CD1c-positive myeloid dendritic cell (primary cell): ENCODE data around the gene TMEM143.
A peak's percentile ranks its signal among the peaks of the same experiment; 100 is the strongest.

Source experiments
- DNase-seq: peaks from one replicate; pipeline ENCODE4 v3.0.0-alpha.2; 2016; ENCODE audit errors: extremely low spot score

TMEM143 gene

GRCh38 chr19:48359123-48359522 is 4.6 kb downstream of the TMEM143 start:
- no peak for DNase-seq

GRCh38 chr19:48355365-48355954 is 8.3 kb downstream of the TMEM143 start:
- DNase-seq, result no peak

GRCh38 chr19:48354332-48354992 is 9.3 kb downstream of the TMEM143 start:
- DNase-seq, result peak; percentile 8

- DNase-seq, result no peak
These were observed 10.1 kb downstream of the TMEM143 start for GRCh38 chr19:48353677-48354076.

- DNase-seq, result peak; percentile 79
These were observed 12.4 kb downstream of the TMEM143 start for GRCh38 chr19:48351341-48351752.

GRCh38 chr19:48350856-48351255 is 12.9 kb downstream of the TMEM143 start:
- DNase-seq, result no peak

GRCh38 chr19:48348737-48349136 is 15.0 kb downstream of the TMEM143 start:
- DNase-seq, result no peak

GRCh38 chr19:48348045-48348444 is 15.7 kb downstream of the TMEM143 start:
- no peak for DNase-seq

GRCh38 chr19:48346191-48346590 is 17.5 kb downstream of the TMEM143 start:
- no peak for DNase-seq

GRCh38 chr19:48344892-48345291 is 18.8 kb downstream of the TMEM143 start:
- no peak for DNase-seq

- no peak for DNase-seq
These were observed 20.7 kb downstream of the TMEM143 start for GRCh38 chr19:48342841-48343540.

GRCh38 chr19:48342414-48342738 is 21.4 kb downstream of the TMEM143 start:
- DNase-seq, result no peak

- DNase-seq, result no peak
These were observed 22.0 kb downstream of the TMEM143 start for GRCh38 chr19:48341515-48342413.

- DNase-seq, result no peak
These were observed 22.7 kb downstream of the TMEM143 start for GRCh38 chr19:48340995-48341394.

GRCh38 chr19:48338802-48339503 is 24.8 kb downstream of the TMEM143 start:
- no peak for DNase-seq

- DNase-seq, result no peak
These were observed 25.4 kb downstream of the TMEM143 start for GRCh38 chr19:48338253-48338755.

GRCh38 chr19:48333467-48334384 is 30.0 kb downstream of the TMEM143 start:
- DNase-seq, result peak; percentile 95

GRCh38 chr19:48332662-48333466 is 30.9 kb downstream of the TMEM143 start:
- peak; percentile 97 for DNase-seq

GRCh38 chr19:48332351-48332661 is 31.4 kb downstream of the TMEM143 start:
- no peak for DNase-seq
